ENCODE measurements around the gene PTCH1.

- TF ChIP-seq CTCF (IDR thresholded peaks at IDR 0.05) (no peak), POLR2A (IDR thresholded peaks at IDR 0.05) (no peak)
Observed at GRCh38 chr9:95495529-95495928, 21.2 kb downstream of the PTCH1 start.
